ENCODE results near the gene CLMN.

Gene CLMN

DNA sequence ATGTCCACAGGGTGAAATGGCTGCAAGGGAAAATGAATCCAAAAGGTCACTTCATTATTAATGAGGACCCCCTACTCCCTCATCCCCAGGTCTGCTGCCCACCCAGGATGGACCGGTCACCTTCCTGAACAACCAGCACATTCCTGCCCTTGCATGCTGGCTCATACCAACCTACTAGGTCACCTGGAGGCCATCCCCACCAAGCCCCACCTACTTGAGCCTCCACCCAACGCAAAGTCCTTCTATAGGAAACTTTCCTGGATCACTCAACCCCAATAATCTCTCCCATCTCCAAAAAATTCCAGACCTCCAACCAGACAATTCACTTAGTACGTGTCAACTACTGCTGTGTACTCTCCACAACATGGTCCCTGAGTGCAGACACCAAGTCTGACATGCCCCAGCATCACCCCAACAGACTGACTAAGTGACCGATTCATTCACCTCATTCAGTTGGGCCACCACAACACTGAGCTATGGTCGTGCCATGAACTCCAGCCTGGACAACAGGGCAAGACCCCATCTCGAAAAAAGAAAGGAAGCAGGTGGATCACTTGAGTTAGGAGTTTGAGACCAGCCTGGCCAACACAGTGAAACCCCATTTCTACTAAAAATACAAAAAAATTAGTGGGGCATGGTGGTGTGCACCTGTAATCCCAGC lies 18.1 kb downstream of the CLMN start:
- DNase-seq (no peak), ATAC-seq (no peak)

DNA sequence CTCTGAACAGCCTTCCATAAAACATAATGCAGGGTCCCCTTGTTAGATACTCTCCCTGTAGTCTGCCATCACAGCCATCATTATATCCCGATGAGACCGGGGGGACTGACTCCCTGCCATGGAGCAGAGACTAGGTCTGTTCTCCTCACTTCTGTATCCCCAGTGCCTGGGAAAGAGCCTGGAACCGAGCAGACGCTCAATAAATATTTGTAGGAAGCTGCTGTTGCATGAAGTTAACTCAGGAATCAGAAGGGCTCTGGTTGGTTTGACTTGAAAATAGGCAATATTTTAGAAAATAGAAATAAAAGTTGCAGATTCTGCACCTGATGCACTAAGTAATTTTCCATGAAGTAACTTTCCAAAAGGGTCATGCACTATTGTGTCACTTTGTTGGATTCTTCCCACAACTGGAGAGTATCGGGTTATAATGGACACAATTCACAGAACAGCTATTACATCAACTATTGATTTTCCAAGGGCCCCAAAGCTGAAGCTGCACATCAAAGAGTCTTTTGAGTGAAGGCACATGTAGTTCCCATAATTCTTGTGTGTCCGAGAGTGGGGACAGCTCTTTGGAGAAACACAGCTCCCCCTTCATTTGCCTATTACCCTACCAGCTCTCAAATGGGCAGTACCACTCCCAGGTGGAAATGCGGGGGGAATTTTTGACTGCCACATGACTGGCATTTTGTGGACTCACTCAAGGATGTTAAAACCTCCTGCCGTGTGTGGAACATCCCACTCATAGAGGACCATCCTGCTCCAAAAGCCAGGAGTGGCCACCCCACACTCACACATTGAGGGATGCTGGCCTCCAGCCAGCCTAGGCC lies 18.8 kb downstream of the CLMN start:
- DNase-seq (no peak), ATAC-seq (no peak)

DNA sequence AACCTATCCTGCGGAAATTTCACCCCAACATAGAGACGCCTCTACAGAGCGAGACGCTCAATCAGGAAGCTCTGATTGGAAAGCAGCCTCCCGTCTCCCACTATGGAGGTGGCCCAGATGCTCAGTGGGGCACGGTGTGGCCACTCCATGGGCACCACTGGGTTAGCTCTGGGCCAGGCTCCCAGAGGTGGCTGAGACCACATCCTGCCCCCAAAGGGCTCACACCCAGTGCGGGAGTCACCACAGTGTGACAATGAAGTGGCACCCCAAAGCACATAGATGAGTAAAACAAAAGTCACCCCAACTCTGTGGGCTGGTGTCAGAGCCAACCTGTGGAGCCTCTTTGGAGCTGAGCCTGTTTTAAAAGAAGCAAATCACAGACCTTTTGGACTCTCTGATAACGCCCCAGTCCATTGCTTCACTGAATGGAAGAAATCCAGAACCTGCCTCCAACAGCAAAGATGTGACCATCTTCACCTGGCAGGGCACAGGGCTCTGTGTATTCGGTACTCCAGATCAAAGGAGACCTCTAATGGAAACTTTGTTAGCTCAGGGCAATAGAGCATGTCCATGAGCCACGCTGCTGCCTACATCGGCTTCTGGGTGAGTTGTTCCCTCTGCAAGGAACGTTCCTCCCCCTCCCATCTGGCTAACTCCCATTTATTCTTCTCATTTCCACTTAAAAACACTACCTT lies 19.6 kb downstream of the CLMN start:
- no peak for DNase-seq
- no peak for ATAC-seq

DNA sequence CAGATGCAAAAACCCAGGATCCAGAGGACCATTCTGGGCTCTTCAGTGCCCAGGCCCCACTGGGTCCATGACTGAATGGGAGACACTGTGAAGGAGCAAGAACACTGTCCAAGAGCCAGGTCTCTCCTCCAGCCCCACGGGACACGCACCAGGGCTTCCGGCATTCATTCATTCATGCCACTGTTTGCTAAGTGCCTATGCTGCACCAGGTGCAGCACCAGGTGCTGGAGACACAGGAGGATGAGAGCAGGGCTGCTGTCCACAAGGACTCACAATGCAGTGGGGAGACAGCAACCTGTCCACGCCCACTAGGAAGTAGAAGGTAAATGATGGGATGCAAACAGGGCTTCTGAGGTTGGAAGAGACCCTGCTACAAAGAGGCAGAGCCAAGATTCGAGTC lies 20.4 kb downstream of the CLMN start:
- ATAC-seq = no peak
- DNase-seq = no peak

DNA sequence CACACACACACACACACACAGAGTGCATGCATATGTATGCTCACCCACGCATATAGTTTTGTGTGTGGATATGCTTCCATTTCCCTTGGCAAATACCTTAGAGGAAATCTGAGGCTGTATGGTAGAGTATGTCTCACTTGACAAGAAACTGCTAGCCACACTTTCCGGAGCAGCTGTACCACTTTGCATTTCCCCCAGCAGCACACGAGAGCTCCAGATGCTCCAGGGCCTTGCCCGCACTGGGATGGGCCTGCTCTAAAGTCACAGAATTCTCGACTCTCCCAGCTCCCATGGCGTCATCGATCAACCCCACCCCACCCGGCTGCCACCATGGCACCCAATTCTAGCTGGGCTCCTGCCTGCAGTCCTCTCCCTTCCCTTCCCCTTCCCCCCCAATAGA lies 21.9 kb downstream of the CLMN start:
- ATAC-seq = no peak
- no peak for DNase-seq

DNA sequence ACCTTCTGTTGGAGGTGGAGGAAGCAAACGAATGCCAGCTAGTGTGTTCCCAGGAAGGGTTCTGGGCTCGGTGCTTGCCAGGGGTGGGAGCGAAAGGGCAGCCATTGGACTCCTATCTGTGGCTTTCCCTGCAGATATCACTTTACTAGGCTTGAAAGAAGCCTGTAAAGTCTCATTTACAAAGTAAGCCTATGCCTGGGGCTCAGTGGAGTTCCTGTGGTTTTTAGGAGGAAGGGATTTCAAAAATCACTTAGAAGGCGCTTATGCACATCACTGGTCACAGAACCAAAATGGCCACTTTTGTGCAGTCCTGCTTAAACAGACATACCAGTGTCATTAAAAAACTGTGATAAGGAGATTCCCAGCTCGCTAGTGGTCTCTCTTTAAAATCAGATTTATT lies 22.7 kb downstream of the CLMN start:
- no peak for ATAC-seq
- no peak for DNase-seq

DNA sequence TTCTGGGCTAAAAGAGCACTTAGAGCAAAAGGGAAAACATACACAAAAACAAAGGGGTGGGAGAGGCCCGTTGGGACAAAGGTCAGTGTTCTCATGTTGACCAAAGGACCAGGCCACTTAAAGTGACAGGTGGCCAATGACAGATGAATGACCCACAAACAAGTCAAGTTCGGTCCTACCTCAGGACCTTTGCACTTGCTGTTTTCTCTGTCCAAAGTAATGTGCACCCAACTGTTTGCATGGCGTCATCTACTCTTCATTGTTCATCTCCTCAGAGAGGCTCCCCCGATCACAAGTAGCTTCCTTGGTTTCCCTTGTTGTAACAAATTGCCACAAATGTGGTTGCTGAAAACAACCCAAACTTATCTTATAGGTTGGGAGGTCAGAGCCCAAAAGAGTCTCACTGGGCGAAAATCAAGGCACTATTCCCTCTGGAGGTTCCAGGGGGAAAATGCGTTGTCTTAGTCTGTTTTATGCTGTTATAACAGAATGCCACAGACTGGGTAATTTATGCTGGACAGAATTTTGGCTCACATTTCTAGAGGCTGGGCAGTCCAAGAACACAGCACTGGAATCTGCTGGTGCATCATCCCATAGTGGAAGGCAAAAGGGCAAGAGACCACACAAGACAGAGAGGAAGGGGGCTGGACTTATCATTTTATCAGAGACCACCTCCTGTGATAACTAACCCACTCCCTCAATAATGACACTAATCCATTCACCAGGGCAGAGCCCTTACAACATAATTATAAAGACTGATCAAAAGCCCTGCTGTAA lies 23.9 kb downstream of the CLMN start:
- DNase-seq (no peak), ATAC-seq (no peak)

DNA sequence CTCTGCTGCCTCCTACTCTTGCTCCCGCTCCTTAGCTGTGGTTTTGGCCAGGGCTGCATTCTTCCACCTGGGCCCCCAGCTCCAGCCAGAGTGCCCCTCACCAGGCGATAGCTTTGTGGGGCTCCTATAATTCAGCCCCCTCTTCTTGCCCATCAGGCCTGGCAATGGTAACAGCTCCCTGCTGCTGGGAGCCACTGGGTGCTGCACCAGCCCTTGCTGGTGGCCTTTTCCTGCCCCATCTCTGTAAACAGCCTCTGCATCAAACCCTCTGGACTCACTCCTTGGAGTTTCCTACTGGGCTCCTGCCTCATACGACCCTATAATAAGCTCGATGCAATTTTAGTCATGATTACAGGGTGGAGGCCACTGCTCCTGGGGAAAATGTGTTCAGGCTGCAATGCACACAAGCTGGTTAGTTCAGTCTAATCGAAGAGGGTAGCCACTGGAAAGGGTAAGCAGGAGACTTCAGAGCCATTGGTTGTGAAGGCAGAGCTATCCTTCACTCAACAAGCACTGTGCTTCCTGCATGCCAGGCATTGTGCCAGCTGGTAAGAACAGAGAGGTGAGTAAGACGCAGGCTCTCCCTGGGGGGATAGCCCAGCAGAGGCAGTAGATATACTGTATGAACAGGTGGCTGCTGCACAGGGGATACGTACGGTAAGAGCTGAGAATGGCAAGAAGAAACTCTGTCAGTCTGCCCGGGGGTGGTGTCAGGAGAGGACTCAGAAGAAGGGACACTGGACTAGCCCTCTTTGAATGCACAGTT lies 24.7 kb downstream of the CLMN start:
- no peak for ATAC-seq

DNA sequence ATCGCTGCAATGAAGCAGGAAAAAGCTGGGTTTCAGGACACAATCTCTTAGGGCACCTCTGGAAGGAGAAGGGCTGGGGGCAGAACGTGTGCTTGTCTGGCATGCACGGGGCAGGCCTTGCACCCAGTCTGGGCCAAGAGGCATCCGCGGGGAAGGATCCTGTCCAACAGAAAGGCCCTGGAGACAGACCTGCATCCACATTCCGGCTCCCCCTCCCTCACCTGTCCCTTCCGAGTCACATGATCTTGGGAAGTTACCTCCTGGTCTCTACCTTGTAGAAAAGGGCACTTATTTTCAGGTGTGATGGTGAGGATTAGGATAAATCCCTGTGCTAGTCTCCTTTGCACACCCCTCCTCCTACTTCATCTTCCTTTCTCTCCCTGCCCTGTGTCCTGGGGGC lies 25.4 kb downstream of the CLMN start:
- DNase-seq (no peak), ATAC-seq (no peak)

More for the DNA sequence above, 24.7 kb downstream of the CLMN start:
- no peak for DNase-seq

DNA sequence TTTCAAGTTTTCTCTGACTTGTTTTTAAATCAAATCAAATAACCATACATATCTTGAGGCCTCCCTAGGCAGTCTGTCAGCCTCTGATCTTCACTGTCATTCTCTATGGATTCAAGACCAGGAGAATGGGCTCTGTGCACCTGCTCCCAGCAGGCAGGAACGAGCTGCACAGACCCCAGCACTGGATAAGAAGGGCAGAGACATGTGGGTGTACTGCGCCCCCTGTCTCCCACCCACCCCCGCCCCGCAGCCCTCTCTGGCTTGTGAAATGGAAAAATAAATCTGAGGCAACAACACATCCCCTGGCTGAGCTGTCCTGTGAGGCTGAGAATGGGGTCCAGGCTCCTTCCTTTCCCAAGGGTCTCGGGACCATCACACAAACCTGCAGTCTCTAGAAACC lies 26.3 kb downstream of the CLMN start:
- ATAC-seq (no peak), DNase-seq (no peak)

DNA sequence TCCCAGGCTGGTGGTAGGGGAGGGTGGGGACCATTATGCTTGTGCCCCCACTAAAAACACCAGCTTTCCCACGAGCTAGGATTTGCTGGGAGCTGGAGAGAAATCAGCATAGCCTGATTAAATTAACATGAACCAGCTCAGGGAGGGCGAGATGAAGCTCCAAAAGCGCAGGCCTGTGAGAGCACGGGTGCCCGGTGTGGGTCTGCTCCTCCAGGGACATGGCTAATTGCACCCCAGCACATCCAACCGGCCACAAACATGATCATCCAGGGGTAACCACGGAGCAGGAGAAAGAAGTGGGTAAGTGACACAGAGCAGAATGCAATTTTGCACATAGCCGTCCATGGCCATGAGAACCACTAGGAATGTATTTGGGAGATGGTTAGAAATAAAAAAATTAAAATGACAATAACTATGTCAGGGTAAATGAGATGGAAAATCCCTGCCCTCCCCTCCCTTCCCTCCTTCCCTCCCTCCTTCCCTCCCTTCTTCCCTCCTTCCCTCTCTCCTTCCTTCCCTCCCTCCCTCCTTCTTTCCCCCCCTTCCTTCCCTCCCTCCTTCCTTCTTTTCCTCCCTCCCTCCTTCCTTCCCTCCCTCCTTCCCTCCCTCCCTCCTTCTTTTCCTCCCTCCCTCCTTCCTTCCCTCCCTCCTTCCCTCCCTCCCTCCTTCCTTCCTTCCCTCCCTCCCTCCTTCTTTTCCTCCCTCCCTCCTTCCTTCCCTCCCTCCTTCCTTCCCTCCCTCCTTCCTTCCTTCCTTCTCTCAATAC lies 26.9 kb downstream of the CLMN start:
- DNase-seq (no peak), ATAC-seq (no peak)

DNA sequence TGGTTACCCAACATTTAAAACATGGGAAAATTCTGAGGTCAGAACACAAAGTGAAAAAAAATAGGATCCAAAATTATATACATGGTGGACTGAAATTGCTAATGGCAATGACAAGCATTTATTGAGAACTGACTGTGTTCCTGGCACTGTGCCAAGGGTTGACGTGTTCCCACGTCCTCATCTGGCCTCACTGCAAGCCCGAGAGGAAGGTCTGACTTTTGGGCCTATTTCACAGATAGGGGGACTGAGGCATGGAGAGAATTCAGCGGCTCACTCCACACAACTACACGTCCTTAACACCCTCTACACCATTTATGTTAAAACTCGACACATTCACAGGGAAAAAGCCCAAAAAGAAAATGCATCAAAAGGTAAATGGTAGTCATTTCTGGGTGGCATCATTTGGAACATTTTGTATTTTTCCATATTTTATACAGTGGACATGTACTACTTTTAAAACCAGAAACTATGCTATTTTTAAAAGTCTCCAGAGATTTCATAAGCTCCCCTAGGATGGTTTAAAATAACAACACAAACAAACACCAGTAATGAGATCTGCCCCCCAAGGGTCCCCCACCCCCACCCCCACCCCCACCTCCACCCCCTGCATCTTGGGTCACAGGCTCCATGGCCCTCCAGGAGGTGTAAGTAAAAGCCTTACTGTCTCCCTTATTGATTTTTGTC lies 27.7 kb downstream of the CLMN start:
- ATAC-seq = no peak
- peak; percentile 26 for DNase-seq

DNA sequence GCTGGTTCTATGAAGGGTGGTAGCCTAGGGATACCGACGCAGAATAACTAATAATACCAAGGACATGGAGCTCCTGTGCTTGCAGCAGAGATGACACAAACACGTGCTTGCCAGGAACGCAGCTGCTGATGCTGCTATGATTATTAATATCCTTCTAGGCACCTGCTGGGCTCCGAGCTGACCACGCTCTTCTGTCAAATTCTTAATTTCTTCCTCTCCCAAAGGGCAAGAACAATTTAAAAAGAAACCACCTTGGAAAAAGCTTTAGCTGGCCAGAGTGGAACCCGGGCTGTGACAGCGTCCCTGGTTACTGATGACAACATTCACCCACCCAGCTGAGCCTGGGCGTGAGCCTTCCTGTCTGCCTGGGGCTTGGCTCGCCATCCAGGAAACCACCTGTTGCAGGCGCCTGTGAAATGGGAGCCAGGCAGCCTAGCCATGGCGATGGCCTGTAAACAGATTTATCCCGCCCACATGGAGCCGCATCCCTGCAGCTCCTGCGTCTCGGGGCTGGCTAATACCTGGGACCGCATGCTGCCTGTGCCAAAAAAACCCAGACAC lies 28.8 kb downstream of the CLMN start:
- ATAC-seq (no peak), DNase-seq (no peak)

DNA sequence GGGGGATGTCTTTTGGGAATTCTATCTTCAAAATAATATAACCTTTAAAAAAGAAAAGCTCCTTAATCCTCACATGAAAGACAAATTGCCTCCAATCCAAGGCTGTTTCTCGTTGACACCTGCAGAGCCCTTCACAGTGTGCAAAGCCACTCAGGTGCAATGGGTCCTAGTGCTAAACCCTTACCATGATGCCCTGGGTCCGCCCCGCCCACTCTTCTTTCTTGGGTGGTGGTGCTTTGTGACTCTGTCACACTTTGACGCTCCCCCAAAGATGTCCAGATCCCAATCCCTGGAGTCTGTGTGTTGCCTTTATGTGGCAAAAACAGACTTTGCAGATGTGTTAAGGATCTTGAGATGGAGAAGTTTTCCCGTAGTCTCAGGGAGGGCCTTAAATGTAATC lies 29.7 kb downstream of the CLMN start:
- no peak for DNase-seq
- ATAC-seq = no peak

DNA sequence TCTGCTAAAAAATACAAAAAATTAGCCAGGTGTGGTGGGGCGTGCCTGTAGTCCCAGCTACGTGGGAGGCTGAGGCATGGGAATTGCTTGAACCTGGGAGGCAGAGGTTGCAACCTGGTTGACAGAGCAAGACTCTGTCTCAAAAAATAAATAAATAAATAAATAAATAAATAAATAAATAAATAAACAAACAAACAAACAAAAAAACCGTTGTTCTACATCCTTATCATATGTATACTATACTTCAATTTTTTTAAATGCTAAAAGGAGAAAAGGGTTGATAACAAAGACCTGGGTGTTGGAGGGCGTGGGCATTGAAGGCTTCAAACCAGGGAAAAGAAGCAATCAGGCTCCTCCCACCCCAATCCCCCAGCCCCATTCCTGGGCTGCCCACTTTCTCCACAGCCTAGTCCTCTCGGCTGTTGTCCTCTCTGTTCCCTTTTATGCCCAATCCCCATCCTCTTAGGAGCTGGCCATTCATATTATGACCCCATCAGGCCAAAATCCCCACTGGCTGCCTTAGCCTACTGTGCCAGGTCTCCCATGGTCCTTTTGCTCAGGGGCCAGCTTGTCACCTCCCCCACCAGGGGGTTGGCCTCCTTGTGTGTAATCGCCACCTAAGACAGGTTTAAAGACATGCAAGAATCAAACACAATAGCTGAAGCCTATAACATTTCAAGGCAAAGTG lies 30.2 kb downstream of the CLMN start:
- no peak for DNase-seq
- no peak for ATAC-seq

DNA sequence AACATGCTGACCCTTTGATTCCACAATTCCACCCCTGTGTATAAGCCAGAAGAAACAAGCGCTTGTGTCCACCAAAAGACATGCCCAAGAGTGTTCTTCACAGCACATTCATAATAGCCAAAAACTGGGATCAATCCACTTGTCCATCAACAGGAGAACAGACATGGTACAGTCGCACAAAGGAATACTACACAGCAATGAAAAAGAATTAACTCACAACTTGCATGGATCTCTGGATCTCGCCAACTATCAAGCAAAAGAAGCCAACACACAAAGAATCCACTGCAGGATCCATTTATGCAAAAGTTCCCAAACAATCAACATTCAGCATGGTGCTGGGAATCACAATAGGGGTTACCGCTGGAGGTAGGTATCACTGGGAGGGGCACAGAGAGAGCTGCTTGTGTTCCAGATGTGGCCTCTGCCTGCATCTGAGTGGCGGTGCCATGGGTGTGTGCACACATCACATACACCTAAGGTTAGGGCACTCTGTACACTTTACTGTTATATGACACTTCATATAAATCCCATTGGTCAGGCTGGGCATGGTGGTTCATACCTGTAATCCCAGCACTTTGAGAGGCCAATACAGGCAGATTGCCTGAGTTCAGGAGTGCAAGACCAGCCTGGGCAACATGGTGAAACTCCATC lies 30.9 kb downstream of the CLMN start:
- ATAC-seq (no peak), DNase-seq (no peak)

DNA sequence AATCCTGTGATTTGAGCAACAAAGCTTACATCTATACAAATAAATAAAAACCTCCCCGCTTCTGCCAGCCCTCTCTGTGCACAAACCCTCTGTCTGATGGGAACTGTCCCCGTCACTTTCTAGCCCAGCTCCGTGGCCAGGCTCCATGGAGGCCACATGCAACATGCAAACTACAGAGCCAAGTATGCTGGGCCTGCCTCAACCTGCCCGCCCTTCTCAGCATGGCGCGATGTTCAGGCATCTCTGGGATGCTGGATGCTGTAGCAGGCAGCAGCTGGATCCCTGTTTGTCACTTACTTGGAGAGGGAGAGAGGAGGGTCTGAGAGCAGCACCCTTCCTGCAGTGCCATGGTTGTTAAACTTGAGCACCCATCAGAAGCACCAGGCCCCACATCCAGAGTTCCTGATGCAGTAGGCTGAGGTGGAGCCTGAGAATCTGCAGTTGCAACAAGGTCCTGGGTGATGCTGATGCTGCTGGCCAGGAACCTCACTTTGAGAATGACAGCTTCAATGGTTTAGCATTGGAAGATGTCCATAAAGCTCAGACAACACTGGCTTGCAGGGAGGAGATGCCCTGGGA lies 32.4 kb downstream of the CLMN start:
- no peak for ATAC-seq
- DNase-seq = no peak

DNA sequence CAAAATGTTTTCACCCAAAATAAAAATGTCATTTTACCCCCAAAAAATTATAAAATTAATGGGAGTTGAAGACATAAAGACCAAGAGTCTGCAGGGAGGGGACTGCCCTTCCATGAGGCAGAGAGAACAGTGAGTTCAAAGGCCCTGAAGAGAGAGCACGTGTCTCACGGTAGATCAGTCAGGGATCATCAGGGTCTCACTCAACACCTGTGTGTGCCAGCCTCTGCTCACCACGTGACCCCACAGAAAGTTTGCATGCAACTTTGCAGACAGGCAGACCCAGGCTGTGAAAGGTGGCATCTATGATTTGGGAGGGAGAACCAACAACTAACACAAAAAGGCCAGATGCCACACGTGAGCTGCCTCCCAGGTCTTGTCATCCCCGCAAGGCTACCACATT lies 33.1 kb downstream of the CLMN start:
- DNase-seq (no peak), ATAC-seq (no peak)

DNA sequence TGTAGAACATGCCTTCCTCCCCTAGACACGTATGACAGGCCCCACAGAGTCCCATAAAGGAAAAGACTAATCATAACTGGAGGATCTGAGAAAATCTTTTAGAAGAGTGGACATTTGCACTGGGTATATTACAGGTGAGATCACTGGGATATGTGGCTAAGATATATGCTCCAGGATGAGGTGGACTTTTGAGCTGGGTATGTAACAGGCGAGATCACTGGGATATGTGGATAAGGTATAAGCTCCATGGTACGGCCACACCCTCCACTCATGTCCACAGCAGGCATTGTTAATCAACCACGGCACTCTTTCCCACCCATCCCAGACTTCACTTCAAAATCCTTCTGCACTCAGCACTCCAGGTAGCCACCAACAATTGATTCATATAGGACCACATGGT lies 34.1 kb downstream of the CLMN start:
- ATAC-seq (no peak), DNase-seq (no peak)

Measured in stimulated activated naive CD8-positive, alpha-beta T cell treated with anti-CD3 and anti-CD28 coated beads, Interleukin-15, Interleukin-2, amounts not matched to agents 100 U/mL and 50 U/mL, for 24 hours (primary cell).